Choroid plexus epithelial cell (primary cell): ENCODE results near the gene FAM20C.

Experiments
- DNase-seq: peaks from one replicate; pipeline ENCODE4 v3.0.0-alpha.2; 2010; ENCODE audit warnings: low read depth
- H3K4me3 ChIP-seq: 2 replicates; pipeline ENCODE4 v1.5.1; 2011; ENCODE audit warnings: low read depth, mild to moderate bottlenecking, control low read depth, low read length, moderate library complexity
- TF ChIP-seq, protein P1 (sequence below): conservative IDR thresholded peaks from 2 replicates; pipeline ENCODE4 v1.5.1; 2011; ENCODE audit warnings: low read depth, mild to moderate bottlenecking, control low read depth, inconsistent platforms, low read length, moderate library complexity

The FAM20C gene

DNA sequence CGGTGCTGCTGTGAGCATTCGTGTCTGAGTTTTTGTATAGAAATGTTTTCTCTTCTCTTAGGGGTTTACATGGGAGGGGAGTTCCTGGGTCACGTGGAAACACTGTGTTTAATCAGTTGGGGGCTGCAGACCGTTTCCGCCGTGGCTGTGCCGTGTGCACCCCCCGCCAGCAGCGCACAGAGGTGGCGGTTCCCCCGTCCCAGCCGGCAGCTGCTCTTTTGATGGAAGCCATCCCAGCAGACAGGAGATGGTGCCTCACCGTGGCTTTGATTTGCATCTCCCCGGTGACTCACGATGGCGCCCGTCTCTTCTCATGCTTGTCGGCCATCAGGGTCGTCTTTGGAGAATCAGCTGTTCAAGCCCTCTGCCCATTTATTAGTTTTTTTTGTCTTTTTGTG is 62.7 kb downstream of the FAM20C start:
- DNase-seq: no peak

DNA sequence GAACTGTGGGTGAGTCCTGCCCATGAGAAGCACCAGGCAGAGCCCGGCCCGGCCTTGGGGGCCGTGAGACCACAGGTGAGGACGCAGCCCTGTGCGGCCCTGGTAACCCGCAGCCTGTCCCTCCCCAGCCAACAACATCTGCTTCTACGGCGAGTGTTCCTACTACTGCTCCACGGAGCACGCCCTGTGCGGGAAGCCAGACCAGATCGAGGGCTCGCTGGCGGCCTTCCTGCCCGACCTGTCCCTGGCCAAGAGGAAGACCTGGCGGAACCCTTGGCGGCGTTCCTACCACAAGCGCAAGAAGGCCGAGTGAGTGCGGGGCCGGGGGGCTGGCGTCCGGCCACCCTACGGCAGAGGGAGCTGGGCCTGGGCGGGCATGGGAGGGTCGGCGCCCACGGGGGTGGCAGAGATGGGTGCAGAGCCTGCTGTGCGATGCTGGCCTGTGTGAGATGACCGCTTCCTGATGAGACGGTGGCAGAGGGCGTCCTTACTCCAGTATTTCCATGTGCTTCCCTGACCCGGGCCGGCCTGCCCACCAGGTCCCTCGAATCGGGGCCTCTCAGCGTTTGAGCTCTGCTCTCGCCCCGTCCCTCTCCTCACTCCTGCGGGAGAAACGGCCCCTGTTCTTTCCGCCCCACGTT is 63.5 kb downstream of the FAM20C start:
- TF ChIP-seq, protein P1, sequence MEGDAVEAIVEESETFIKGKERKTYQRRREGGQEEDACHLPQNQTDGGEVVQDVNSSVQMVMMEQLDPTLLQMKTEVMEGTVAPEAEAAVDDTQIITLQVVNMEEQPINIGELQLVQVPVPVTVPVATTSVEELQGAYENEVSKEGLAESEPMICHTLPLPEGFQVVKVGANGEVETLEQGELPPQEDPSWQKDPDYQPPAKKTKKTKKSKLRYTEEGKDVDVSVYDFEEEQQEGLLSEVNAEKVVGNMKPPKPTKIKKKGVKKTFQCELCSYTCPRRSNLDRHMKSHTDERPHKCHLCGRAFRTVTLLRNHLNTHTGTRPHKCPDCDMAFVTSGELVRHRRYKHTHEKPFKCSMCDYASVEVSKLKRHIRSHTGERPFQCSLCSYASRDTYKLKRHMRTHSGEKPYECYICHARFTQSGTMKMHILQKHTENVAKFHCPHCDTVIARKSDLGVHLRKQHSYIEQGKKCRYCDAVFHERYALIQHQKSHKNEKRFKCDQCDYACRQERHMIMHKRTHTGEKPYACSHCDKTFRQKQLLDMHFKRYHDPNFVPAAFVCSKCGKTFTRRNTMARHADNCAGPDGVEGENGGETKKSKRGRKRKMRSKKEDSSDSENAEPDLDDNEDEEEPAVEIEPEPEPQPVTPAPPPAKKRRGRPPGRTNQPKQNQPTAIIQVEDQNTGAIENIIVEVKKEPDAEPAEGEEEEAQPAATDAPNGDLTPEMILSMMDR: no peak
- no peak for DNase-seq
- no peak overlapping the region for H3K4me3 ChIP-seq

More for the DNA sequence above, 62.7 kb downstream of the FAM20C start:
- TF ChIP-seq, protein P1: no peak
- no peak overlapping the region for H3K4me3 ChIP-seq

DNA sequence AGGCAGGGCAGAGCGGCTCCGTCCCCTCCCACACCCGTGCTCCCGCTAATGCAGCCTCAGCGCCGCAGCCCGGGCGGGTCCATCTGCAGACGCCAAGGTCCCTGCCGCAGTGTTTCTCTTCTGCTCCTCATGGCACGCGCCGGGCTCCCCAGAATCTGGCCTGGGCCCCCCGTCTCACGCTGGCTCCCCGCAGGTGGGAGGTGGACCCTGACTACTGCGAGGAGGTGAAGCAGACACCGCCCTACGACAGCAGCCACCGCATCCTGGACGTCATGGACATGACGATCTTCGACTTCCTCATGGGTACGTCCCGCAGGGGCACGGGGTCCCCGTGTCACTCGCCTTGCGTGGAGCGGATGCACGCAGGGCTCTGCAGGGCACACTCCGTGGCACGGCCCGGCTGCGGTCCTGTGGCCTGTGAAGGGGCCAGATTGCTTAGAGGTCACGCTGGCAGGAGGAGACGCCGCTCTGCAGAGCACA is 64.1 kb downstream of the FAM20C start:
- TF ChIP-seq, protein P1: no peak
- no peak for DNase-seq
- H3K4me3 ChIP-seq: no peak overlapping the region

DNA sequence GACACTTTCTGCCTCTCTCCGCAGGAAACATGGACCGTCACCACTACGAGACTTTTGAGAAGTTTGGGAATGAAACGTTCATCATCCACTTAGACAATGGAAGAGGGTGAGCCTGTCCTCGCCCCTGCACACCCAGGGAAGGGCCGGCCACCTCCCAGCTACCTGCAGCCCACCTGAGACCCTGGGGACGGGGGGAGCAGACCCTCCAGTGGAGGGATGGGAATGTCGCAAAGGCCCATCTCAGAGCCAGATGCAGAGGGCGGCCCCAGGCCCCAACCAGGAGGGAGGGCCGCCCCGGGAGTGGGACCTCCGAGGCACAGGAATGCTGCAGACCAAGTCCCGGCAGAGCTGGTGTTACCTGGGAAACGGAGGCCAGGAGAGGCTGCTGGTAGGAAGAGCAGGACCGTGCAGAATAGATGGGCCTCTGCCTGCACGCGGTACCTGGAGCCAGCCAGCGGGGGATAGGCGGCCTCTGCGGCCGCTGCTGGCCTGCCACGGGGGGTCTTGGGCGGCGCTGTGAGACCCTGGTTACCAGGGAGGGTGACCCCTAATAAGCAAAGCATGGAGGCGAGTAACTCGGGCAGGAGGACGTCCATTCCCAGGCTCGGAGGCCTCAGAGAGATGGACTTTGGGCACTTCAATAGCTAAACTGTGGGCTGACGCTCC is 64.7 kb downstream of the FAM20C start:
- H3K4me3 ChIP-seq: no peak overlapping the region
- TF ChIP-seq, protein P1: no peak
- DNase-seq: no peak

DNA sequence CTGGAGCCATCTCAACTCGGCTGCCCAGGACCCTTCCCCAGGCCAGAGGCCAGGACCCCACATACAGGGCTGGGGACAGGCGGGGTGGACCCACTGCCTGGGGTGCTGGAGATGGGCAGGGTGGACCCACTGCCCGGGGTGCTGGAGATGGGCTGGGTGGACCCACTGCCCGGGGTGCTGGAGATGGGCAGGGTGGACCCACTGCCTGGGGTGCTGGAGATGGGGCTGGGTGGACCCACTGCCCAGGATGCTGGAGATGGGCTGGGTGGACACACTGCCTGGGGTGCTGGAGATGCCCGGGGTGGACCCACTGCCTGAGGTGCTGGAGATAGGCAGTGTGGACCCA is 65.2 kb downstream of the FAM20C start:
- DNase-seq: no peak
- TF ChIP-seq, protein P1: no peak
- no peak overlapping the region for H3K4me3 ChIP-seq

DNA sequence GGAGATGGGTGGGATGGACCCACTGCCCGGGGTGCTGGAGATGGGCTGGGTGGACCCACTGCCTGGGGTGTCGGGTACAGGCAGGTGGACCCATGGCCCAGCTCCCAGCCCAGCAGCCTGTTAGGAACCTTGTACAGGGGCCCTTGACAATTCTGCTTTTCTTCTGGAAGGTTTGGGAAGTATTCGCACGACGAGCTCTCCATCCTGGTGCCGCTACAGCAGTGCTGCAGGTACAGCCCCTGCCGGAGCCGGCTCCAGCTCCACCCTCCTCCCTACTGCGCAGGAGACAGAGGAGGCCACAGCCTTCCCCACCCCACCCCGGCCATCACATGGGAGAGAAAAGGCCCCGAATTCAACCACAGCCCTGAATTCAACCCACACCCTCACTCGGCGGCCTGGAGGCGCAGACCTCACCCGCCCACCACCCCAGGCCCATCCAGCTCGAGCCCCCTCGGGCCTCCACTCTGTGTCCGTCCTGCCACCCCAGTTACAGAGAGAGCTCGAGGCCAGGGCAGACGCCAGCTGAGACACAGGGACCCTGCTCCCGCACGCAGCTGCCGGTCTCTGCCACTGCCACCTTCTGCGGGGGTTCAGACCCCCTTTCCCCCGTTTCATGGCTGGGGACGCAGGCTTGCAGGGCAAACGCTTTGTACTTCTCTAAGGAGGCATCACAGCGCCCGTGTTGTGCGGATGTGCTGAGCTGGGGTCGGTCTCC is 66.3 kb downstream of the FAM20C start:
- H3K4me3 ChIP-seq: no peak overlapping the region
- DNase-seq: no peak
- TF ChIP-seq, protein P1: no peak
